Measurements from ENCODE around the gene SPANXA1. TPM values are rescaled to one million over a fixed set of nuclear protein-coding genes. Genes with fewer than 3 reads are reported as not detected.
"Not testable (repeated sequence)": the region's sequence is repeated elsewhere in the genome, so short reads cannot be mapped to it uniquely, and the experiment has no call there.

SPANXA1 gene, protein sequence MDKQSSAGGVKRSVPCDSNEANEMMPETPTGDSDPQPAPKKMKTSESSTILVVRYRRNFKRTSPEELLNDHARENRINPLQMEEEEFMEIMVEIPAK
- polyA plus RNA-seq (ENCODE audit: insufficient read length), result not detected
- long read RNA-seq, donor 1, result 0 reads
- long read RNA-seq, donor 2, result 0 reads
- long read RNA-seq, donor 3, result 0 reads
- long read RNA-seq, donor 4, result 0 reads
- long read RNA-seq, donor 5, result 0 reads
- long read RNA-seq, donor 6, result 0 reads
- long read RNA-seq, donor 7, result 0 reads
- long read RNA-seq, donor 8, result 0 reads

DNA sequence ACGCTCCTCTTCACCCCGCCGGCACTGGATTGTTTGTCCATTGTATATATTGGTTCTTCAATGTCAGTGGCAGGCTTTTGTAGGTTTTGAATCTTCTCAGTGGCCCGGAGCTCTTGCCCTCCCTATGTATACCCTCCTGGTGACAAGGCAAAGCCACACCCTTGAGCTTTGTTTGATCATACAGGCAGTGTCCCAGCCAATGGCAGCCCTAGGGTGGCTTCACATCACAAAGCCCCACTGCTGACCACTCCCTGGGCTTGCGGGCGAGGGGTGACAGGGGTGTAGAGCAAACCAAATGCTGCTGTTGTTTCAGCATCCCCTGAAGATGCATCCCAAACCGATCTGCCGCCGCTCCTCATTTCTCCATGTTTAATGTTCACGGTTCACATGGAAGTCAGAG is at the start of gene SPANXA1:
TSS of gene SPANXA1 (minus strand) at position 101 of the 400 bp plus-strand sequence. CDS start at position 41, 60 bp downstream.
- DNase-seq, result not testable (repeated sequence)

DNA sequence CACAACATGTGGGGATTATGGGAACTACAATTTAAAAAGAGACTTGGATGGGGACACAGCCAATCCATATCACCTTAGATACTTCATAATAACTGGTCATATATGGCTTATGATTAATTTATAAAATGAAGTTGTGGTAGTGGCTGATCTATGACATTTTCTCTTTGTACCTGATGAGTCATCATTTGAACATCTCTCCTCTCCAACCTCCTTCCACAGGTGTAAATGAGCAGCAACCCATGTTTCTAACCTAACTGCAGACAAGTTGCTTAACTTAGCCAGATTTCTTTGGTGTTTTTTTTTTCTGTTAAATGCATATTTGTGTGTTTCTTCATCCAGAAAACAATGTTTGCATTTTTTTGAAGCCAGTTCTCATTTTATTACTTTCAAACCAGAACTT is 47.6 kb upstream of the SPANXA1 start:
- no peak for DNase-seq

DNA sequence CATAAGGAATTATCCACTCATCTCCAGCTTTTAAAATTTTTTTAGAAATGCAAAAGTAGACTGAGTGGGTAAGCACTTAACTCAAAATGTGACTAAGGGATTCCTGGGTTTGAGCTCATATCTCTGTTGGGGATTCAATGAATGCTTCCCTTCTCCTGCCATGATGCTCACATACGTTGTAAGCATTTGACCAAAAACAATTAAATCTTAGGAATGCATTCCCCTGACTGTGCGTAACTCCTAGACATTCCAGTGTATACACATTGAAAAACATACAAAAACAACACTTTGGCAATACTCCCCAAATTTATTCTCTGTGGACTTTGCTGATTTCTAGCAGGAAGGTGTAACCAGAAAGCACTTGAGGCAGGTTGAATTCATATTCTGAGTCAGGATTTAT is 34.8 kb upstream of the SPANXA1 start:
- no peak for DNase-seq

DNA sequence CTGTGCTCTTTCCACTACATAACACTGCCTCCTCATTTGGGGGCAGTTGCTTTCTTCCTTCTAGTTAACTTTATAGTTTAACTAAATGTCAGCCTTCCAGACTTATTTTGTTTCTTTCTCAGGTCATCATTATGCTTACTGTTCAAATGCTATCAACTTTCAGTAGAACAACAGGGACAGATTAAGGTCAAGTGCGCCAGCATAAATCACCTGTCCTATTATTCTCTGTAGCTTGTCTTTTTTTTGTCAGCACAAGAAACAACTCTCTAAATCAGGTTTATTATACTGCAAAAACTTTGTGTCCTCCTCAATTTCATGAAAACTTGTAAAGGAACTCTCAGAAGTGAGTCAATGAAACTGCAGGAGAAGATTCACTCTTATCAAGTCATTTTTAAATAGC is 24.6 kb upstream of the SPANXA1 start:
- peak; percentile 36 for DNase-seq

DNA sequence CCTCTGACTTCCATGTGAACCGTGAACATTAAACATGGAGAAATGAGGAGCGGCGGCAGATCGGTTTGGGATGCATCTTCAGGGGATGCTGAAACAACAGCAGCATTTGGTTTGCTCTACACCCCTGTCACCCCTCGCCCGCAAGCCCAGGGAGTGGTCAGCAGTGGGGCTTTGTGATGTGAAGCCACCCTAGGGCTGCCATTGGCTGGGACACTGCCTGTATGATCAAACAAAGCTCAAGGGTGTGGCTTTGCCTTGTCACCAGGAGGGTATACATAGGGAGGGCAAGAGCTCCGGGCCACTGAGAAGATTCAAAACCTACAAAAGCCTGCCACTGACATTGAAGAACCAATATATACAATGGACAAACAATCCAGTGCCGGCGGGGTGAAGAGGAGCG is 4.9 kb upstream of the SPANXA1 start, which contains the start of gene SPANXA2:
TSS of gene SPANXA2 (plus strand) at position 301 of the 400 bp plus-strand sequence. CDS start at position 361, 60 bp downstream.
- DNase-seq, result not testable (repeated sequence)

DNA sequence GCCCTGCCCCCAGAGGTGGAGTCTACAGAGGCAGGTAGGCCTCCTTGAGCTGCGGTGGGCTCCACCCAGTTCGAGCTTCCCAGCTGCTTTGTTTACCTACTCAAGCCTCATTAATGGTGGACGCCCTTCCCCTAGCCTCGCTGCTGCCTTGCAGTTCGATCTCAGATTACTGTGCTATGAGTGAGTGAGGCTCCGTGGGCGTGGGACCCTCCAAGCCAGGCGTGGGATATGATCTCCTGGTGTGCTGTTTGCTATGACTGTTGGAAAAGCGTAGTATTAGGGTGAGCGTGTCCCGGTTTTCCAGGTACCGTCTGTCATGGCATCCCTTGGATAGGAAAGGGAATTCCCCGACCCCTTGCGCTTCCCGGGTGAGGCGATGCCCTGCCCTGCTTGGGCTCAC is 42.0 kb downstream of the SPANXA1 start:
- DNase-seq, result not testable (repeated sequence)

Other genes with a start within 250 kb of the SPANXA1 start
- gene SPANXA2, start 5.0 kb upstream of the SPANXA1 start, polyA plus RNA-seq (ENCODE audit: insufficient read length), result not detected
- gene SPANXD, start 114.0 kb upstream of the SPANXA1 start, polyA plus RNA-seq (ENCODE audit: insufficient read length), result not detected